ENCODE measurements around the gene RHBG. TPM values are rescaled to one million over a fixed set of nuclear protein-coding genes. Genes with fewer than 3 reads are reported as not detected.

Gene RHBG
- polyA plus RNA-seq, 1 donor (not counting 4 experiments of a cell fraction or from before 2014, with no cell fraction given): not detected

GRCh38 chr1:156416993-156417392 lies 48.0 kb downstream of the RHBG start:
- dilution Hi-C loops (cut with MboI; ENCODE audit: extremely low pct_ligation_motif_present, low sequenced_read_pairs): no loop called here

DNA sequence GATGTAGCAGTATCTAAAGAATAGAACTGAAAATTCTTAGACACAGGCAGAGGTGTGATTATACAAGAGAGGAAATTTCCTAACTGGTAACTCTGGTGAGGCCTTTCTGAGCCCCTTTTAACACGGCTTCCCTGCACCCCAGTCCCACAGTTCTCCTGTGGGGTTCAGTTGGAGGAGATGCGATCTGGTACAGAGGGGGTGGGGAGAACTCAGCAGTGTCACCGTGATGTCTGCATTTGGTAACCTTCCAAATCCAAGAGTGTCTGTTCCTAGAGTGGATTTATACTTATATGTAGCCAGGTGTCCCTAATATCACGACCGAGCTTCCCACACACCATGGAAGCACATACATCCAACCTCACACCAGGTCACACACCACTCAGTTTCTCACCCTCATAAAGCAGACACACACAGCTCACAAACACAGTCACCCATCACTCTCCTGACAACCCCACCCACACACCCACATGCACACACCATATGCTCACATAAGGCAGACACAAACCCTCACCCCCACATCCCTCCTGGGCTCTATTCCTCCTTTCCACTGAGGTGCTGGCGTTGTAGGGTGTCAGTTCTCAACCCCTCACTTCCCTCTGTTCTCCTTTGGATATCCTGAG lies 48.5 kb downstream of the RHBG start:
- Histone ChIP-seq H3K4me1 (ENCODE audit: control insufficient read depth, extremely low read depth, insufficient read depth, low read length) (peaks cover 19% of the 10 kb centered on the region), H3K27me3 (ENCODE audit: control insufficient read depth, extremely low read depth, insufficient read depth, low read length) (peaks cover 45% of the 10 kb centered on the region), H3K79me2 (ENCODE audit: control insufficient read depth, insufficient read depth, low read length) (no peaks in the 10 kb centered on the region), H3K9me1 (ENCODE audit: control insufficient read depth, extremely low read depth, insufficient read depth, low read length) (no peaks in the 10 kb centered on the region), H3K36me3 (ENCODE audit: control insufficient read depth in 2 of 2, extremely low read depth in 1 of 2, insufficient read depth in 2 of 2, low read length in 2 of 2) (no peaks in the 10 kb centered on the region), H2AFZ (ENCODE audit: control insufficient read depth, low read length) (no peak overlapping the region), H4K20me1 (ENCODE audit: control insufficient read depth, extremely low read depth, insufficient read depth, low read length) (no peaks in the 10 kb centered on the region), H3K27ac (ENCODE audit: control insufficient read depth, insufficient read depth, low read length) (no peak overlapping the region), H3K4me3 (ENCODE audit: control insufficient read depth in 2 of 3, extremely low read depth in 1 of 3, insufficient read depth in 2 of 3, low read depth in 1 of 3, low read length in 3 of 3) (no peak overlapping the region), H3K9ac (ENCODE audit: control insufficient read depth, extremely low read depth, insufficient read depth, low read length) (no peak overlapping the region), H3K4me2 (ENCODE audit: control insufficient read depth, extremely low read depth, insufficient read depth, low read depth, low read length) (no peak overlapping the region), H3K9me3 (ENCODE audit: control insufficient read depth, low read depth, low read length) (no peaks in the 10 kb centered on the region)
- TF ChIP-seq CTCF (optimal IDR thresholded peaks at IDR 0.05 in 1 of 3, IDR thresholded peaks at IDR 0.05 in 1 of 3, conservative IDR thresholded peaks at IDR 0.05 in 1 of 3; ENCODE audit: extremely low read depth in 1 of 3, insufficient read depth in 2 of 3, low read length in 3 of 3) (no peak), EZH2 (IDR thresholded peaks at IDR 0.05; ENCODE audit: low read length) (no peak)
- FAIRE-seq: no peak
- dilution Hi-C loops (cut with MboI; ENCODE audit: extremely low pct_ligation_motif_present, low sequenced_read_pairs): no loop called here
- no peak for DNase-seq (ENCODE audit: low read depth, low spot score)

More at GRCh38 chr1:156416993-156417392, 48.0 kb downstream of the RHBG start:
- H3K4me2 ChIP-seq (ENCODE audit: control insufficient read depth, extremely low read depth, insufficient read depth, low read depth, low read length): no peak overlapping the region
- no peak for TF ChIP-seq CTCF (optimal IDR thresholded peaks at IDR 0.05 in 1 of 3, IDR thresholded peaks at IDR 0.05 in 1 of 3, conservative IDR thresholded peaks at IDR 0.05 in 1 of 3; ENCODE audit: extremely low read depth in 1 of 3, insufficient read depth in 2 of 3, low read length in 3 of 3)
- TF ChIP-seq EZH2 (IDR thresholded peaks at IDR 0.05; ENCODE audit: low read length): no peak
- H3K27ac ChIP-seq (ENCODE audit: control insufficient read depth, insufficient read depth, low read length): no peak overlapping the region
- H3K4me3 ChIP-seq (ENCODE audit: control insufficient read depth in 2 of 3, extremely low read depth in 1 of 3, insufficient read depth in 2 of 3, low read depth in 1 of 3, low read length in 3 of 3): no peak overlapping the region
- FAIRE-seq (no peak), DNase-seq (ENCODE audit: low read depth, low spot score) (no peak)
- no peaks in the 10 kb centered on the region for H4K20me1 ChIP-seq (ENCODE audit: control insufficient read depth, extremely low read depth, insufficient read depth, low read length)
- H2AFZ ChIP-seq (ENCODE audit: control insufficient read depth, low read length): no peak overlapping the region
- H3K27me3 ChIP-seq (ENCODE audit: control insufficient read depth, extremely low read depth, insufficient read depth, low read length): peaks cover 40% of the 10 kb centered on the region
- H3K4me1 ChIP-seq (ENCODE audit: control insufficient read depth, extremely low read depth, insufficient read depth, low read length): peaks cover 15% of the 10 kb centered on the region
- H3K9me1 ChIP-seq (ENCODE audit: control insufficient read depth, extremely low read depth, insufficient read depth, low read length): no peaks in the 10 kb centered on the region
- H3K79me2 ChIP-seq (ENCODE audit: control insufficient read depth, insufficient read depth, low read length): no peaks in the 10 kb centered on the region
- no peak overlapping the region for H3K9ac ChIP-seq (ENCODE audit: control insufficient read depth, extremely low read depth, insufficient read depth, low read length)
- H3K36me3 ChIP-seq (ENCODE audit: control insufficient read depth in 2 of 2, extremely low read depth in 1 of 2, insufficient read depth in 2 of 2, low read length in 2 of 2): no peaks in the 10 kb centered on the region
- H3K9me3 ChIP-seq (ENCODE audit: control insufficient read depth, low read depth, low read length): no peaks in the 10 kb centered on the region

All from keratinocyte (primary cell).